HepG2 (cell line): ENCODE data around the gene NFX1. TPM values are rescaled to one million over a fixed set of nuclear protein-coding genes. Genes with fewer than 3 reads are reported as not detected.
A peak's percentile ranks its signal among the peaks of the same experiment; 100 is the strongest.

Experiments
- CREB3 ChIP-seq: sonication (generic); formaldehyde crosslinking; IDR thresholded peaks from 2 replicates; pipeline ENCODE4 v1.5.0; 2020; ENCODE audit warnings: missing genetic modification reagents
- GTF3A ChIP-seq: sonication (generic); formaldehyde crosslinking; conservative IDR thresholded peaks from 2 replicates; pipeline ENCODE4 v1.4.0; 2020; ENCODE audit warnings: mild to moderate bottlenecking, missing genetic modification reagents
- HIVEP1 ChIP-seq: sonication (generic); formaldehyde crosslinking; IDR thresholded peaks from 2 replicates; pipeline ENCODE4 v1.4.0; 2020; ENCODE audit warnings: mild to moderate bottlenecking, missing genetic modification reagents
- HOXA5 ChIP-seq: sonication (generic); formaldehyde crosslinking; IDR thresholded peaks from 2 replicates; pipeline ENCODE4 v1.4.0; 2020; ENCODE audit warnings: missing genetic modification reagents
- HOXD1 ChIP-seq: sonication (generic); formaldehyde crosslinking; IDR thresholded peaks from 2 replicates; pipeline ENCODE4 v1.5.0; 2020; ENCODE audit warnings: missing genetic modification reagents
- JUN ChIP-seq: sonication (generic); formaldehyde crosslinking; IDR thresholded peaks from 2 replicates; pipeline ENCODE4 v1.4.0; 2020; ENCODE audit warnings: mild to moderate bottlenecking, missing genetic modification reagents
- KDM4B ChIP-seq: sonication (generic); formaldehyde crosslinking; IDR thresholded peaks from 2 replicates; pipeline ENCODE4 v1.4.0; 2020; ENCODE audit warnings: missing genetic modification reagents
- PAF1 ChIP-seq: IDR thresholded peaks from 2 replicates; pipeline ENCODE4 v1.6.1; 2016; ENCODE audit warnings: missing genetic modification reagents, missing compliant biosample characterization
- POGZ ChIP-seq: sonication (generic); formaldehyde crosslinking; IDR thresholded peaks from 2 replicates; pipeline ENCODE4 v1.4.0; 2020; ENCODE audit warnings: mild to moderate bottlenecking, missing genetic modification reagents
- RBAK ChIP-seq: sonication (generic); formaldehyde crosslinking; IDR thresholded peaks from 2 replicates; pipeline ENCODE4 v1.5.1; 2020; ENCODE audit warnings: mild to moderate bottlenecking, missing genetic modification reagents
- SMAD9 ChIP-seq: sonication (generic); formaldehyde crosslinking; IDR thresholded peaks from 2 replicates; pipeline ENCODE4 v1.5.1; 2020; ENCODE audit warnings: mild to moderate bottlenecking, missing genetic modification reagents
- TBL1XR1 ChIP-seq: fragments of 150-350 bp; IDR thresholded peaks from 2 replicates; pipeline ENCODE4 v1.6.1; 2014; ENCODE audit warnings: borderline replicate concordance, low read length; ENCODE audit not compliant: partially characterized antibody
- TRIM24 ChIP-seq: sonication (generic); formaldehyde crosslinking; IDR thresholded peaks from 2 replicates; pipeline ENCODE4 v1.8.0; 2022; ENCODE audit warnings: mild to moderate bottlenecking, missing genetic modification reagents
- ZBTB8A ChIP-seq: sonication (generic); formaldehyde crosslinking; IDR thresholded peaks from 2 replicates; pipeline ENCODE4 v1.4.0; 2020; ENCODE audit warnings: mild to moderate bottlenecking, low read depth, missing genetic modification reagents, borderline replicate concordance
- ZIK1 ChIP-seq: sonication (generic); formaldehyde crosslinking; IDR thresholded peaks from 2 replicates; pipeline ENCODE4 v1.5.0; 2020; ENCODE audit warnings: mild to moderate bottlenecking, low read depth, missing genetic modification reagents, borderline replicate concordance
- ZMYM2 ChIP-seq: sonication (generic); formaldehyde crosslinking; IDR thresholded peaks from 2 replicates; pipeline ENCODE4 v1.8.0; 2022; ENCODE audit warnings: mild to moderate bottlenecking, missing genetic modification reagents
- ZNF17 ChIP-seq: sonication (generic); formaldehyde crosslinking; IDR thresholded peaks from 2 replicates; pipeline ENCODE4 v1.5.0; 2020; ENCODE audit warnings: mild to moderate bottlenecking, missing genetic modification reagents
- ZNF30 ChIP-seq: sonication (generic); formaldehyde crosslinking; IDR thresholded peaks from 2 replicates; pipeline ENCODE4 v1.5.0; 2020; ENCODE audit warnings: mild to moderate bottlenecking, missing genetic modification reagents
- ZNF335 ChIP-seq: sonication (generic); formaldehyde crosslinking; IDR thresholded peaks from 2 replicates; pipeline ENCODE4 v1.4.0; 2020; ENCODE audit warnings: missing genetic modification reagents
- ZNF567 ChIP-seq: sonication (generic); formaldehyde crosslinking; IDR thresholded peaks from 2 replicates; pipeline ENCODE4 v1.8.1; 2023; ENCODE audit warnings: mild to moderate bottlenecking, missing genetic modification reagents, borderline replicate concordance
- ZNF775 ChIP-seq: sonication (generic); formaldehyde crosslinking; IDR thresholded peaks from 2 replicates; pipeline ENCODE4 v1.4.0; 2020; ENCODE audit warnings: missing genetic modification reagents, mild to moderate bottlenecking, moderate library complexity, borderline replicate concordance
- ZNF891 ChIP-seq: sonication (generic); formaldehyde crosslinking; IDR thresholded peaks from 2 replicates; pipeline ENCODE4 v1.5.0; 2020; ENCODE audit warnings: mild to moderate bottlenecking, missing genetic modification reagents
- polyA plus RNA-seq, 8 experiments: library from polyadenylated mRNA; depleted of rRNA in 3 of 8; stranded (reverse) in 7 of 8; unstranded in 1 of 8; fragments of >200 nt; fragmentation: Illumina TruSeq in 4 of 8; extraction: Trizol in 4 of 8; gene quantifications; 2 replicates each; pipeline versions ENCODE4 v1.2.1 to v1.2.3, GENCODE V29; 2011 to 2016; ENCODE audit warnings: low read depth in 4 of 8, missing spikeins in 1 of 8, mixed read lengths in 1 of 8; ENCODE audit not compliant: insufficient read depth in 1 of 8
- total RNA-seq, 5 experiments: library from RNA; depleted of rRNA; stranded (reverse); fragments of >200 nt; fragmentation: Illumina TruSeq; extraction: Trizol; gene quantifications; 2 replicates each; pipeline ENCODE4 v1.2.3, GENCODE V29; 2016; ENCODE audit warnings: low read depth in 1 of 5
- TF ChIP-seq, protein P1 (sequence below): sonication (generic); formaldehyde crosslinking; IDR thresholded peaks from 2 replicates; pipeline ENCODE4 v1.5.1; 2020; ENCODE audit warnings: mild to moderate bottlenecking, missing genetic modification reagents, moderate library complexity
- TF ChIP-seq, protein P2 (sequence below): sonication (generic); formaldehyde crosslinking; IDR thresholded peaks from 2 replicates; pipeline ENCODE4 v1.4.0; 2020; ENCODE audit warnings: mild to moderate bottlenecking, missing genetic modification reagents

NFX1 gene
- total and polyA plus RNA-seq, 2 of the 13 experiments (the other 11 are each of a cell fraction or from before 2014, with no cell fraction given), result 23.9 to 27.5 TPM

DNA sequence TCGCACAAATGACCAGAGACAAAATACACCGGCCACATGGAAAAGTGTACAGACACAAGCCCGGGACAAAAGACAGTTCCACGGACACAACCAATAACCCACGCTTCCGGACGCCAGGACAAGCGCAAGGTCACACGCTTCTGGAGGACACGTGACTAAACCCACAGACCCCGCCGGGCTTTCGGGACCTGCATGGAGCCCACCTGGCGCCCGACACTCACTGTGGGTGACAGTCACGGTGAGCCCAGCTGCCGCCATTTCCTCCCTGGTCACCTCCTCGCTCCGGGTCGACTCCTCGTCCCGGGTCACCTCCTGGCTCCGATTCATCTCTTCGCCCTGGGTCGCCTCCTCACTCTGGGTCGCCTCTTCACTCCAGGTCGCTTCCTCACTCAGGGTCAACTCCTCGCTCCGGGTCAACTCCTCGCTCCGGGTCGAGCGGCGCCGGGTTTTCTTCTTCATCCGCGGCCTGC, 26.3 kb upstream of the NFX1 start (continued):
- TF ChIP-seq ZBTB8A (CRISPR knock-in tag) (no peak), HOXA5 (no peak), TBL1XR1 (no peak), ZNF891 (peak; percentile 82), SMAD9 (CRISPR knock-in tag) (no peak), PAF1 (no peak), CREB3 (CRISPR knock-in tag) (no peak), ZNF17 (no peak), ZNF775 (CRISPR knock-in tag) (no peak), ZMYM2 (no peak), JUN (CRISPR knock-in tag) (no peak), ZNF335 (CRISPR knock-in tag) (no peak), GTF3A (CRISPR knock-in tag) (no peak), TRIM24 (no peak), RBAK (CRISPR knock-in tag) (no peak), ZNF30 (CRISPR knock-in tag) (no peak), KDM4B (CRISPR knock-in tag) (no peak), ZIK1 (CRISPR knock-in tag) (no peak), HOXD1 (CRISPR knock-in tag) (no peak), HIVEP1 (CRISPR knock-in tag) (peak; percentile 51; the same call in 1 of the 2 replicates), POGZ (CRISPR knock-in tag) (no peak), ZNF567 (CRISPR knock-in tag) (0 out of 2 replicates have a peak, but pooled peaks have one; percentile 40)
- TF ChIP-seq, protein P1, sequence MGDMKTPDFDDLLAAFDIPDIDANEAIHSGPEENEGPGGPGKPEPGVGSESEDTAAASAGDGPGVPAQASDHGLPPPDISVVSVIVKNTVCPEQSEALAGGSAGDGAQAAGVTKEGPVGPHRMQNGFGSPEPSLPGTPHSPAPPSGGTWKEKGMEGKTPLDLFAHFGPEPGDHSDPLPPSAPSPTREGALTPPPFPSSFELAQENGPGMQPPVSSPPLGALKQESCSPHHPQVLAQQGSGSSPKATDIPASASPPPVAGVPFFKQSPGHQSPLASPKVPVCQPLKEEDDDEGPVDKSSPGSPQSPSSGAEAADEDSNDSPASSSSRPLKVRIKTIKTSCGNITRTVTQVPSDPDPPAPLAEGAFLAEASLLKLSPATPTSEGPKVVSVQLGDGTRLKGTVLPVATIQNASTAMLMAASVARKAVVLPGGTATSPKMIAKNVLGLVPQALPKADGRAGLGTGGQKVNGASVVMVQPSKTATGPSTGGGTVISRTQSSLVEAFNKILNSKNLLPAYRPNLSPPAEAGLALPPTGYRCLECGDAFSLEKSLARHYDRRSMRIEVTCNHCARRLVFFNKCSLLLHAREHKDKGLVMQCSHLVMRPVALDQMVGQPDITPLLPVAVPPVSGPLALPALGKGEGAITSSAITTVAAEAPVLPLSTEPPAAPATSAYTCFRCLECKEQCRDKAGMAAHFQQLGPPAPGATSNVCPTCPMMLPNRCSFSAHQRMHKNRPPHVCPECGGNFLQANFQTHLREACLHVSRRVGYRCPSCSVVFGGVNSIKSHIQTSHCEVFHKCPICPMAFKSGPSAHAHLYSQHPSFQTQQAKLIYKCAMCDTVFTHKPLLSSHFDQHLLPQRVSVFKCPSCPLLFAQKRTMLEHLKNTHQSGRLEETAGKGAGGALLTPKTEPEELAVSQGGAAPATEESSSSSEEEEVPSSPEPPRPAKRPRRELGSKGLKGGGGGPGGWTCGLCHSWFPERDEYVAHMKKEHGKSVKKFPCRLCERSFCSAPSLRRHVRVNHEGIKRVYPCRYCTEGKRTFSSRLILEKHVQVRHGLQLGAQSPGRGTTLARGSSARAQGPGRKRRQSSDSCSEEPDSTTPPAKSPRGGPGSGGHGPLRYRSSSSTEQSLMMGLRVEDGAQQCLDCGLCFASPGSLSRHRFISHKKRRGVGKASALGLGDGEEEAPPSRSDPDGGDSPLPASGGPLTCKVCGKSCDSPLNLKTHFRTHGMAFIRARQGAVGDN (CRISPR knock-in tag), result peak; percentile 59; the same call in 1 of the 2 replicates
- TF ChIP-seq, protein P2, sequence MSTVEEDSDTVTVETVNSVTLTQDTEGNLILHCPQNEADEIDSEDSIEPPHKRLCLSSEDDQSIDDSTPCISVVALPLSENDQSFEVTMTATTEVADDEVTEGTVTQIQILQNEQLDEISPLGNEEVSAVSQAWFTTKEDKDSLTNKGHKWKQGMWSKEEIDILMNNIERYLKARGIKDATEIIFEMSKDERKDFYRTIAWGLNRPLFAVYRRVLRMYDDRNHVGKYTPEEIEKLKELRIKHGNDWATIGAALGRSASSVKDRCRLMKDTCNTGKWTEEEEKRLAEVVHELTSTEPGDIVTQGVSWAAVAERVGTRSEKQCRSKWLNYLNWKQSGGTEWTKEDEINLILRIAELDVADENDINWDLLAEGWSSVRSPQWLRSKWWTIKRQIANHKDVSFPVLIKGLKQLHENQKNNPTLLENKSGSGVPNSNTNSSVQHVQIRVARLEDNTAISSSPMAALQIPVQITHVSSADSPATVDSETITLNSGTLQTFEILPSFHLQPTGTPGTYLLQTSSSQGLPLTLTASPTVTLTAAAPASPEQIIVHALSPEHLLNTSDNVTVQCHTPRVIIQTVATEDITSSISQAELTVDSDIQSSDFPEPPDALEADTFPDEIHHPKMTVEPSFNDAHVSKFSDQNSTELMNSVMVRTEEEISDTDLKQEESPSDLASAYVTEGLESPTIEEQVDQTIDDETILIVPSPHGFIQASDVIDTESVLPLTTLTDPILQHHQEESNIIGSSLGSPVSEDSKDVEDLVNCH (CRISPR knock-in tag), result 0 out of 2 replicates have a peak, but pooled peaks have one; percentile 23
